Activated T-cell treated with anti-CD3 and anti-CD28 coated beads for 48 hours (primary cell): ENCODE measurements around the gene ALDH3A2.
"Not testable (repeated sequence)": the region's sequence is repeated elsewhere in the genome, so short reads cannot be mapped to it uniquely, and the experiment has no call there.

Experiments used
- DNase-seq: peaks from one replicate; pipeline ENCODE4 v3.0.0-alpha.2; 2020; ENCODE audit warnings: low read depth

ALDH3A2 gene

DNA sequence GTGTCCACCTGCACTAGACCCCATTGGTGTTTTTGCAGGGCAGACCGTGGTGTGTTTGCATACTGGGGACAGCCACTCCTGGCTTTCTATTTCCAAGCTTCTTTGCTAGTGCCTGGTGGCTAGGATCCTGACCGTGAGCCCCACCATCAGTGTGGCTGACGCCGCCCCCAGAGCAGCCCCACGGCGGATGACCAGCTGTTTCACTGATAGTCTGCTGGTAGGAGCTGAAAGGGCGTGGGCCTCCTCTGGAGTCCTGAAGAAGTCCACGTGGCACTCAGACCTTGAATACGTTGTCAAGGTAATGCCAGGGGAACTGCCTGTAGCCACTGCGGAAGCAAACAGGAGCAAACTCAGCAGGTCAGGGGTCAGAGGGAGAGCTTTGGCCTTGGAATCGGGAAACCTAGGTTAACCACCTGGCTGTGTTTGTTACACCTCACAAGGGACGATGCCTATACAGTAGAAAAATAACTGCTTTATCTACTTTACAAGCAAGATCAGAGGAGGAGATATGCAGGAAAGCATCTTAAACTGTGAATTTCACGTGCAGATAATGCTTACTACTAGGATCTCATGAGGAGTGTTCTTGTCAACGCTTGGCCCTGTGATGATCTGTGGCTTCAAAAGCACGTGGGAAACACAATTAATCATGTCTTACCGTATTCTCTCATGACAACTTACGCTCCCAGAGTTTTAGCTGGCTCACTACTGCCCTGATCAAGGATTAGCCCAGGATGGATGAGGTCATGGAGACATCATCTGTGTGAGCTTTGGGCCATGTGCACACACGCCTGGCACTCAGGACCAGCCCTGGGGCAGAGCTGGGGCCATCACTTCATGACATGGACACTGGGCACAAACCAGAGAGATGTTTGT is 30.3 kb downstream of the ALDH3A2 start:
- DNase-seq: no peak

DNA sequence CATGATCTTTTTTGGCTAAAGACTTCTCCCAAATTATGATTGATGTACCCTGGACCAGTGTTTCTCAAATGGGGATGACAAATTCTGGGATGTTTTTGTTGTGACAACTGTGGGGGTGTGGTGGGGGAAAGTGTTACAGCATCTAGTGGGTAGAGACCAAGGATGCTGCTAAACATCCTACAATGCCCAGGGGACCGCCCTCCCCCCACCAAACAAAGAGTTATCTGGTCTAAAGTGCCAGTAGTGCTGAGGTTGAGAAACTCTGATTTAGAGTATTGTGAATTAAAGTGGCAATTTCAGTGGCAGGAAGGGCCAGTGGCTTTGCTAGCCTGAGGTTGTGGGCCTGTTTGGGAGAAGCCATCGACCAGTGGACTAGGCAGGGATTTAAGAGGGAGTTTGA is 34.6 kb downstream of the ALDH3A2 start:
- DNase-seq: no peak

DNA sequence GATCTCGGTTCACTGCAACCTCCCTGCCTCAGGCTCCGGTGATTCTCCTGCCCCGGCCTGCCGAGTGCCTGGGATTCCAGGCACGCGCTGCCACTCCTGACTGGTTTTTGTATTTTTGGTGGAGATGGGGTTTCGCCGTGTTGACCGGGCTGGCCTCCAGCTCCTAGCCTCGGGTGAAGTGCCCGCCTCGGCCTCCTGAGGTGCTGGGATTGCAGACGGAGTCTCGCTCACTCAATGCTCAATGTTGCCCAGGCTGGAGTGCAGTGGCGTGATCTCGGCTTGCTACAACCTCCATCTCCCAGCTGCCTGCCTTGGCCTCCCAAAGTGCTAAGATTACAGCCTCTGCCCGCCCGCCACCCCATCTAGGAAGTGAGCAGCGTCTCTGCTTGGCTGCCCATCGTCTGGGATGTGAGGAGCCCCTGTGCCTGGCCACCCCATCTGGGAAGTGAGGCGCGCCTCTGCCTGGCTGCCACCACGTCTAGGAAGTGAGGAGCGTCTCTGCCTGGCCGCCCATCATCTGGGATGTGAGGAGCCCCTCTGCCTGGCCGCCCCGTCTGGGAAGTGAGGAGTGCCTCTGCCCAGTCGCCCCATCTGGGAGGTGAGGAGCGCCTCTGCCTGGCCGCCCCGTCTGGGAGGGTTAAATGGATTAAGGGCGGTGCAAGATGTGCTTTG is 36.5 kb downstream of the ALDH3A2 start:
- not testable (repeated sequence) for DNase-seq

DNA sequence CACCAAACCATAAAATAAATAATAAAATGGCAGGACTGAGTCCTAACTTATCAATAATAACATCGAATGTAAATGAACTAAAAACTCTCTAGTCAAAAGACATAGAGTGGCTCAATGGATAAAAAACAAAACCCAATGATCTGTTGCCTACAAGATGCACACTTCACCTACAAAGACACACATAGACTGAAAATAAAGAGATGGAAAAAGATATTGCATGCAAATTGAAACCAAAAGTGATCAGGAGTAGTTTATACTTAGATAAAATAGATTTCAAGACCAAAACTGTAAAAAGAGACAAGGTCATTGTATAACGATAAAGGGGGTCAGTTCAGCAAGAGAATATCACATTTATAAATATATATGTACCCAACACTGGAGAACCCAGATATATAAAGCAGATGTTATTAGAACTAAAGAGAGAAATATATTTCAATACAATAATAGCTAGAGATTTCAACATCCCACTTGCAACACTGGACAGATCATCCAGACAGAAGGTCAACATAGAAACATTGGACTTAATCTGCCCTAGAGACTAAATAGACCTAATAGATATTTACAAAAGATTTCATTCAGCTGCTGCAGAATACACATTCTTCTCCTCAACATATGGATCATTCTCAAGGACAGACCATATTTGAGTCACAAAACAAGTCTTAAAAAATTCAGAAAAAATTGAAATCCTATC is 38.0 kb downstream of the ALDH3A2 start:
- no peak for DNase-seq

DNA sequence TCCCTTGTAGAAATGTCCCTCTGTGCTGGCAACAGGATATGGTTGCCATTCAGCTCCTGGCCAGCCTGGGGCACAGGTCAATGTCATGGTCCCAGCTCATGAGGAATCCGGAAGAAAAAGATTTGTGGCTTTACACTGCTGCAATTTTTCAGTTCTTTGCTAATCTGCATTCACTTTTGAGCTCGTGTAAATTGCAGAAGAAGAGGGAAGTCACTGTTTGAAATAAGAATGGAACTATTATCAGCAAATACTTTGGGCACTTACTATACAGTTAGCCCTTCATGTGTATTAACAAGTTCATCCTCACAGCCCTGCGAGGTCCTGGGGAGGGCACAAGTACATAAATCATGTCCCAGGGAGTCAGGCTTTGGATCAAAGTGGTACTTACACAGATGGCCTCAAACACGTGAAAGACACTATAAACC is 53.7 kb downstream of the ALDH3A2 start:
- no peak for DNase-seq

DNA sequence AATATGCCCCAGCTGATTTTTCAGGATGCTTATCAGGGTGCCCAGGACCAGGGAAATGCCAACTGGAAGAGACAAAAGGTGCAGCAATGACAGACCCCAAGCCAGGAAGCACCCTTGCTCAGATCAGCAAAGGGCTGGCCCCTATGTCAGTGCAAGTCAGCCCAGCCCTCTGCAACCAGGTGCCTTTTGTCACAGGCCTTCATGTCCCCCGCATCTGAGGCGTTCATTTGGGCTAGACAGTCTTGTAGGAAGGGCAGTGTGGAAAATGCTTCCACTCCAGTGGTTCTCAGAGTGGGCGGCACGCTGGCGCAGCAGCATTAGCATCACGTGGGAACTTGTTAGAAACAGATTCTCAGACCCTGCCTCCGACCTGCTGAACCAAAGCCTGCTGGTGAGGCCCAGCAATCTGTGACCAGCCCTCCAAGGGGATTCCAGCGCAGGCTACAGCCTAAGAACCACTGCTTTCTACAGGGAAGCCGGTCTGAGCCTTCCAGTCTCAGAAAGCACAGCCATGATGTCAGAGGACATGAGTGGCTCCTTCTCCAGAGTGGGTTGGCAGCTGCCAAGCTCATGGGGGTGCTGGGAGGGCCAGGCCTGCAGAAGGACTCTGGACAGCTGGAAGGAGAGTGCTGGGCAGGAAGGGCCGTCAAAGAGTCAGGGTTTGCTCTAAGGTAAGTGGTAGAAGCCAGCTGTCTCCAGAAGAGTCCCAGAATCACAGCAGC is 54.7 kb downstream of the ALDH3A2 start:
- DNase-seq: no peak

DNA sequence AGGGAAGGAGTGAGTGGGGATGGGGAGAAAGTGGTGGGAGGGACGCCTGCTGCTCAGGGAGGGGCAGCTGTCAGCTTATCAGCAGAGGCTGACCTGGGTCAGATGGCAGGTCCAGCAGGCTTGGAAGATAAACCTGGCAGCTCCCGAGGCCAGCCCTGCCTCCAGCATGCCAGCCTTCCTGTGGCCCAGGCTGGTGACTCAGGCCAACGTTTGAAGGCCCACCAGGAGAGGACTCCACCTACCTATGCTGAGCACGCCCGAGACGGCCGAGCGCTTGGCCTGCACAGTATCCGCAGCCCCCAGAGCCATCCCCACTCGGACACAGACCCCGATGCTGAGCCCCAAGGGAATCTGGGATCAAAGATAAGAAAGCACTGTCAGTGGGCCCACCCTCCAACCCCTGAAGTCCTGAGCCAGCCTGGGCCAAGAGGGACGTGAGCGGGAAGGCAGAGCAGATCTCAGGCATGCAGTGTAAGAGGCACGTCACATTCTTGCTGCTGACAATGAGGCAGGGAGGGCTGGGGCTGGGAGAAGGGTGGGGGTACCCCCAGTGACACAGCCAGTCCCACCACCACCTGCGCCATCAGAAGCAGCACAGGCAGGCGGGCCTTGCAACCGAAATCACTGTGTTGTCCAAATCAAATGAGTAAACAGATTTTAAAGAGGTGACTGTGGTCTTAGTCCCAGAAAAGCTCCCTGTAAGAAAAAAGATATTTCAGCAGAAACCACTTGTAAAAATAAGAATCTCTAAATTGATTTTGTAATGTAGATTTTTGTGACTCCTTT is 55.5 kb downstream of the ALDH3A2 start:
- DNase-seq: no peak

DNA sequence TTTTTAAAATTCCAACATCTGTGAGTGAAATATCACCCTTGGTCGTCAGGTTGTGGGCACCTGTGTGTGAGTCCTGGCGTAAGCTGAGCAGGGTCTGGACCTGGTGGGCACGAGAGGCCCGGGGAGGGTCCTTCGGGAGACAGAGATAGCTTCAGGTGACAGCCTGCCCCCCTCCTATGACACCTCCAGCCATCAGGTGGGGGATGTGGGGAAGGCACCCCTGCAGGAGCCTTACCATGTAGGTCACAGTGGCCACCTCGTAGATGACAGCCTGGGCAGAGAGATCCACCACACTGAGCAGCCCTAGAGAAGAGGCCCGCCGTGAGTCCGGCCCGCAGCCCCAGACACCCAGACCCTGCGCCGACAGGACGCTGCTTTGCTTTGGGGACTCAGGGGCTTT is 56.6 kb downstream of the ALDH3A2 start:
- no peak for DNase-seq

DNA sequence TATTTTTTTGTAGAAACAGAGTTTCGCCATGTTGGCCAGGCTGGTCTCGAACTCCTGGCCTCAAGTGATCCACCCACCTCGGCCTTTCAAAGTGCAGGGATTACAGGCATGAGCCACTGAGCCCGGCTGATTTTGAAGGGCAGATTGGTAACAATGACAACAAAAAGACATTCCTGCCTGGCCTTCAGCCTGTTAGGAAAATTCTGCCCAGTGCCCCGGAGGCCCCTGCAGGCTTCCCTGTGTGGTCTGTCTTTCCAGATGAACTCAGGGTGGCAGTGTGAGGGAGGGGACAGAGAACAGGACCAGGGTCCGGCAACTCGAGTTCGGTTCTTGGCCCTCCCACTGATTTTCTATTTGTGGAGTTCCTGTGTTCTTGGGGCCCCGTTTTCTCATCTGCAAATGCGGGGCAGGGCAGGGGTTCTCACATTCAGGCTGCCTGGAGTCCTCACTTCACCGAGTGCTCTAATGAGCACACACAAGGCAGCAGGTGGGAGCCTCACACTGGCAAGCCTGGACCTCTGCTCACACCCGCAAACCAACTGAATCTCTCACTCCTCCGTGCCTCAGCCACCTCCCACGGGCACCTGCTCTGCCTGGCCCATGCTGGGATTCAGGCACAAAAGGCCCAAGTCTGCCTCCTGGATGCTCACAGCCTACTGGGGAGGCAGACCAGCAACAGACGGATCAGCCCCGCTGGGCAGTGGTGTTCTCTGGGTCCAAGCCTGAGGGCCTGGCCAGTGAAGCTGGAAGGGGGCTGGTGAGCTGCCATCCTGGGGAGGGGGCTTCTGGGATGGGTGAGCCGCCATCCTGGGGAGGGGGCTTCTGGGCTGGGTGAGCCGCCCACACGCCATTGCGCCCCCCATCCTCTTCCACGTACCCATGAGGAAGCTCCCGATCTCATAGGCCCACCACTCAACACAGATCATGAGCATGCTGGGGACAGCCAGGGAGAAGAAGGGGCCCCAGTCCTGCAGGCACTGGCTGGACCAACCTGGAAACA is 57.5 kb downstream of the ALDH3A2 start:
- DNase-seq: no peak

DNA sequence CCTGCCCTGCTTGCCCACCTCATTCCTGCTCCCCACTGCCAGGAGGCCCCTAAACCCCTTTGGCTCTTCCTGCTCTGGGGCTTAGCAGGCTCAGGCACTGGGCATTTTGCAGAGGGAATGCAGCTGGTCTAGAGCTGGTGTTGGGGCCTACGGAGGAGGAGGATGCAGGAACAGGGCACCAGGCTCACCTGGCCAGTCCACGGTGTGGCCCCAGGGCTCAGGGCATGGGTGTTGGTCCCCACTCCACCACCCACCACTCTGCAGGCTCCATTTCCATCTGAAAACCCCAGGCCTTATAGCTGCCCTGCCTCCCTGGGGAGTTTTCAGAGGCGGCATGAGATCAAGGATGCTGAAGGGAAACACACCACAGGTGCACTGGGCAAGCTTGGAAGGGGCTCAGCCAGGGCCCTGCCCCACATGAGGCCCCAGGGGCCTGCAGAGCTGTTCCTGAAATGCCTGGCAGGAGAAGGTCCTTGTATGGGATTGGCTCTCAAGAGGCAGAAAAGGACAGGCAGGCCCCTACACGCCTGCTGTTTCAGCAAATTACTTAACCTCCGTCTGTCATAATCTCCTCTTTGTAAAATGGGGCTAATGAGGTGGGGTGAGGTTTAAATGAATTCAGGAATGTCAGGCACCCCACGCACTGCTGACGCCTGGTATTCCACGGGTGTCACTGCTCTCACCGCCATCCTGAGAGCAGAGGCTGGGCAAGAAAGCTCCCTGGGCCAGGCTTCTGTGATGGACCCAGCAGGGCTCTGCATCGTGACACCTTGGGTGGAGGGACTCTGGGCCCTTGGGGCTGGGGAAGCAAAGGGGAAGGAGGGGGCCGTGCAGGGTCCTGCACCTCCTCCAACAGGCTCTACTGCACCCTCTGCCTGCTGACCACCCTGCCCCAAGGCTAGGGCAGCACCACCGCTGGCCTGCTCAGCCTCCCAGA is 58.5 kb downstream of the ALDH3A2 start:
- DNase-seq: no peak

DNA sequence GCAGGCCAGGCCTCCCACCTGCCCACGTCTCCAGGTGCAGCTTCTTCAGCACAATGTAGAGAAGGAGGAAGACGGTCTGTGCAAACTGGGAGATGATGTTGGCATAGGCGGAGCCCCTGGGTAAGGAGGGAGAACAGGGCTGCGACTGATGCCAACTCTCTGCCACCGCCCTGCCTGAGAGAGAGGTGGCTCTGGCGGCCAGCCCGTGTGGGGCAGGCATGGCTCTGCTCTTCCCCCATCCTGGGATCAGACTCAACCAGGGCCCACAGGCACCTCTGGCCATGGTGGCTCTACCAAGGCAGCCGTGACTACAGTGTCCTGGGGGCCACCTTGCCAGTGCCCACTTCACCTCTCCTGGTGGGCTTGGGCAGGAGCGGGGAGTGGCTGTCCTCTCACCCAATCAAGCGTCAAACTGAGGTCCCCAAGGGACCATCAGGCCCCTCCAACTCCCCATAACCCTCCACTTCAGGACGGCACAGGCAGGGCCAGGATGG is 59.2 kb downstream of the ALDH3A2 start:
- no peak for DNase-seq

DNA sequence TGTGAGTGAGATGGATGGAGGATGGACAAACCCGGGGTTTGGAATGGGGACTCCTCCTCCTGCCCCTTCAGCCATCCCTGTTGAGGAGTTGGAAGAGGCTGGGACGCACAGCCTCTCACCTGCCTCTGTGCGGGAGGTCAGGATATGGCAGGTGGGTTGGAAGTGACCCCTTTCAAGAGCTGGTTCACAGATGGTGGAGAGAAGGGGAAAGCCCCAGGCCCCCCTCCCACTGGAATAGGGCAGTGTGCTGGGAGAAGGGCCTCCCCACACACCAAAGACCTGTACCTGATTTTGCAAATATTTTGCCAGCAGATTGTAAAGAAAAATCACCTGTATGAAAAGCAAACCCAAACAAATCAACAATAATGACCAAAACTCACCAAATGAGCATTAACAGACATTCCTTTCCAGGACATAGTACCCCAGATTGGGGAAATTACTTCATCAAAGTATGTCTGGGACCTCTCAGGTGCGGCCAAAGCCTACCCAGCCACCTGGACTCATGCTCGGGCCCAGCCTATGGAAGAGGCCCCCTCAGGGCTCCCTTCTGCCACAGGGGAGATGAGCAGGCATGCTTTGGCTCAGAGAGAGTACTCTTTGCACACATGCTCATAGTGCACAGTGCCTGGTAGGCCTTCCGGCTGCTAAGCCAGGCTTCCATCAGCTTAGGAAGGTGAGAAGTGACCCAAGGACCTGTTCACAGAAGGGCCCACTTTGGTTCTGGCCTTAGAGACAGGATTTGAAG is 60.1 kb downstream of the ALDH3A2 start:
- DNase-seq: no peak

DNA sequence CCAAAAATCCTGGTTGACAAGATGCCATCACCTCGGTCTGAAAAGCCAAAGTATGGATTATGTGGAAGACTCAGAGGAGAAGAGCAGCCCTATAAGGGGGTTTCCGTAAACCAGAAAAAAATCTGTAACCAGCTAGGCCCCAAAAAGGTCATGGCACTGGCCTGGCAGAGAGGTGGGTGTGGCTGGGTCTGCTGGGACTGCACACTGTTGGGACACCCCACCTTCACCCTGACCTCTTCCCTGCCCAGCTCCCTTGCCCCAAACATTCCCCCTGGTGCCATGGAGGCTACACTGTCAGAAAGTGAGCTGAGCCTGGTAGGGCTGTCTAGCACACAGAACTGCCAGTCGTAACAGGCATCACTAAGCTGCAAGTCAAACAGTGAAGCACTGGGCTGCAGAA is 61.3 kb downstream of the ALDH3A2 start:
- no peak for DNase-seq

DNA sequence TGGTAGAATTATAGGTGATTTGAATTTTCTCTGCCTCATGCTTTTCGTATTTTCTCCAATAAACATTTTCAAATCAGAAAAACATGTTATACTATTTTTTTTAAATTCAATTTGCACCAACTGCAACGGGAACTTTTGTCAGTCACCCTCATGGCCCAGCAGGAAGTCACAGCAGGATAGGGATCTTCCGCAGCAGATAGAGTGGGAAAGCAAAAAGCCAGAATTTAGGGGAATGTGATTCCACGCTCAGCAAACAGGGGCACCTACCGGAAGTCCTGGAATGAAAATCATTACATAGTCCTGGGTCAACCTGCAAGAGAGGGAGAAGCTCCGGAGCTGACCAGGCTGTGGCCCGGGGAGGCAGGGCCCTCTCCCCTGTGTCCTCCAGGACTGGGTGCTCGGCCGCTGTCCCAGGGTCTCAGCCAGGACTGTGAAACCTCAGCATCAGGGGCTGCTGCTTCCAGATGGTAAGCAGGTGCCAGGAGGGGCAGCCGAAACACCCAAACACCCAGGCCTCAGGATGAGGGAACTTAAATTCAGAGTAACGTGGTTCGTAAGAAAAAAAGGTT is 64.0 kb downstream of the ALDH3A2 start:
- no peak for DNase-seq

DNA sequence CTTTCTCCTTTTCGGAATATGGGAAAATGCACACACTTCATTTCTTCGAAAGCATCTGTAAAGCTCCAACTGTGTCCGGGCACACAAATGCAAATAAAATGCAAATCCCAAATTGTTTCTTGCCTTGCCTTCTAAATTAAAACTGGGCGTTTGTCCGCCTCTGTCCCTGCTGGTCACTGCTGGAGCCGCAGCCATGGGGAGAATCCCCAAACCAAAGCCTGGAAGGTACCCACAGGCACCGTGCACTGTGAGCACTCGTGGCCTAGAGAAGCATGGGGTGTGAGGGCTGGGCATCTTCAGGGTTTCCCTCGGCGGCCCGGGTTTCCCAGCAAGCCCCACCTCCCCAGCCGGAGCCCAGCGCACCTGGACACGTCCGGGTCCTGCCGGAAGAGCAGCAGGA is 64.9 kb downstream of the ALDH3A2 start:
- no peak for DNase-seq

DNA sequence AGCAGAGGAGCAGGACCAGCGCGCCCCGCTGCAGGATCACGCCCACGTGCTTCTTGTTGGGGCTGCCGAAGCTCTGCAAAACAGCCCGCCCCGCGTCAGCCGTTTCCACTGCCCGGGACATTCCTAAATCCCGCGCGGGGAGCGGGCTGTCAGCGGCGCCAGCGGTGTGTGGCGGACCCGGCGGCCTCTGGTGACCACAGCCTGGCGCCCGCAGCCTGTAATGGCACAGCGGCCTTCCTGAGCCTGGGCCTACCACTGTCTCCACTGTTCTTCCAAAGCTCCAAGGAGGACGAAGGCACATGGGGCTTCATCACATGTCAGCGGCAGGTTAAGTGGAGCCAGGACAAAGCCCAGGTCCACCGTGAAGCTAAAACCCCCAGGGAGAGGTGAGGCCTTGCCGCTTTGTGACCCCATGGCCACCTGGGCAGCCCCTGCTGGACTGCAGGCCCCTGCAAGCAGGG is 65.4 kb downstream of the ALDH3A2 start:
- no peak for DNase-seq

DNA sequence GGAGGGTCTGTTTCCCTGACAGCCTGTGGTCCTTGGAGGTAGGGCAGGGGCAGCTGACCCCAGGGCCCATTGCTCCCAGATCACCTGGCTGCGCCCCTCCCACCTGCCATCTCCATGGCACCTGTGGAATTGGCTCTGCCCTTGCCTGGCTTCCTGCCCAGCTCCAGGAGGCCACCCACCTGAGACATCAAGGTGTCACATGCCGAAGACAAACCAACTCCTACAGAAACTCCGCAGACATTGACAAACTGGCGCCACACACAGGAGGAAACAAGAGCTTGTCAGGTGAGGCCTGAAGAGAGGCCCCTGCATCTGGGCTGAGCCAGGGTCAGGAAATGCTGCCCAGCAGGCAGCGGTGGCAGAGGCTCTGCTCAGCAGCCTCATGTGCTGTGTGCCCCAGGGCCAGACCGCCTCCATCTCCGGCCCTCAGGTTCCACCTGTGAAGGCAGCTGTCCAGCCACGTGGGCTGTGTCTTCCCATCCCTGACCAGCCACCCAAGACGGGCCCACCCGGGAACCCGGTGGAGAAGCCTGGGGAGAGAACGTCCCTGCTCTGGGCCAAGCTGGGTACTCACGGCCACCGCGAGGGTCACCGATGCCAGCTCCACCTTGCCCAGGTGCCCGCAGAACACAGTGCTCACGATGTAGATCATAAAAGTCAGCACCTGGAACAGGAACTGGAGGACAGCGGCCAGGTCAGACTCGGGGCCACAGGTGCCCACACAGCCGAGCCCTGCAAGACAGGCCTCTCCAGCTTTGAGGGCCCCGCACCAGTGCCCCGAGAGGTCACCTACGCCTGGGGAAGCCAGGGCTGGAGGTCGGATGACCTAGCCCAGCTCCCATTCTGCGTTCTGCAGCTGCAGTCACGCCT is 66.2 kb downstream of the ALDH3A2 start:
- DNase-seq: no peak
